Measurements from ENCODE around the gene DBP.

DBP gene

DNA sequence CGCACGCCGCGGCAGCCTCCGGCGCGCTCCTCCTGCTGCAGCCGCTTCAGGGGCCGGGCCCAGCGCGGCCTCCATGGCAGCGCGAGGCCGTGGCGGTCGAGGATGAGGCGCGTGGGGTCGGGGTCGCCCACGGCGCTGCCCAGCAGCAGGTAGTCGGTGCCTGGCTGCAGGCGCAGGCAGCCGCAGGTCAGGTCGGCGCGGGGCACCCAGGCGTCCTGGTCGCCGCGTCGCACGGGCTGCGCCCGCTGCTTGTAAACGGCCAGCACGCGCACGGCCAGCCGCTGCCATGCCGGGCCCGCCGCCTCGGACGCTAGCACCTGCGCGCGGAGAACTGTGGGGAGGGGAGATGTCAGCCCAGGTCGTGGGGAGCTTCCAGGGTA is 24.5 kb upstream of the DBP start:
- TF ChIP-seq, protein P1, sequence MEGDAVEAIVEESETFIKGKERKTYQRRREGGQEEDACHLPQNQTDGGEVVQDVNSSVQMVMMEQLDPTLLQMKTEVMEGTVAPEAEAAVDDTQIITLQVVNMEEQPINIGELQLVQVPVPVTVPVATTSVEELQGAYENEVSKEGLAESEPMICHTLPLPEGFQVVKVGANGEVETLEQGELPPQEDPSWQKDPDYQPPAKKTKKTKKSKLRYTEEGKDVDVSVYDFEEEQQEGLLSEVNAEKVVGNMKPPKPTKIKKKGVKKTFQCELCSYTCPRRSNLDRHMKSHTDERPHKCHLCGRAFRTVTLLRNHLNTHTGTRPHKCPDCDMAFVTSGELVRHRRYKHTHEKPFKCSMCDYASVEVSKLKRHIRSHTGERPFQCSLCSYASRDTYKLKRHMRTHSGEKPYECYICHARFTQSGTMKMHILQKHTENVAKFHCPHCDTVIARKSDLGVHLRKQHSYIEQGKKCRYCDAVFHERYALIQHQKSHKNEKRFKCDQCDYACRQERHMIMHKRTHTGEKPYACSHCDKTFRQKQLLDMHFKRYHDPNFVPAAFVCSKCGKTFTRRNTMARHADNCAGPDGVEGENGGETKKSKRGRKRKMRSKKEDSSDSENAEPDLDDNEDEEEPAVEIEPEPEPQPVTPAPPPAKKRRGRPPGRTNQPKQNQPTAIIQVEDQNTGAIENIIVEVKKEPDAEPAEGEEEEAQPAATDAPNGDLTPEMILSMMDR (IDR thresholded peaks at IDR 0.05): no peak

DNA sequence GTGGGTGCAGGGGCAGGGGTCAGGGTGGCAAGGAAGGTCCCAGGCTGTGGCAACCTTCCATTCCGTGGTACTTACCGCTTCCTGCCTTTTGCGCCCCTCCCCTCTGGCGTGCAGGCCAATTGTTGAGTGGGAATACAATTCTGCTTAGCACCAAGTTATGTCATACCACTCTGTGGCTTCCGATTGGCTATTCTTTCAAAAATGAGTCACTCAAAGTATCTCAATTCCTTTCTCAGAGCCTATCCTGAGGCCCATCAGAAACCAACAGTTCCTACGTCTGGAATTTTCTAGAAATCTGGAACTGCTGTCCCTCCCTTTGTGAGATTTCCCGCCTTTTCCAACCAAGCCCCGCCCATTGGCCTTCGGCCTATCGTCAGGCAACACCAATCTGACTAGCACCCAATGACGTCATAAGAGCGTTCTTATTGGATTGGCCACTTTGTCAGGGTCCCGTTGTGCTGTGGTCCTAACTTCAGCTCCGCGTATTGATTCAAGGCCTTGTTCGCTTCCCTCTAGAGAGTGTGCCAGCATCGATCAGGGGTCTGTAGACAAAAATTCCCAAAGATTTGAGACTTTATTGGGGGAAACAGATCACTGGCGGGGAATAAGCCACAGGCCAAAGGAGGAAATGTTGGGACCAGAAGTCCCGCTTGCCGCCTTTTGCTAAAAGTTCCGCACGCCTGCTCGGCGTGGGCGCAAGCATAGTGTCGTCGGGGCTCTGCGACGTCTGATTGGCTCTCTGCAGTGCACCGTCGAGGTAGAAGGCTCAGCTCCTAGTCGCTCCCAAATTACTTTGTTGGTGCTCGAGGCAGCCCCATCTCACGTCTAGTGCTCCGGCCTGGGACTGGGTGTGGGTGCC is 23.9 kb upstream of the DBP start:
- TF ChIP-seq, protein P1 (IDR thresholded peaks at IDR 0.05): no peak

DNA sequence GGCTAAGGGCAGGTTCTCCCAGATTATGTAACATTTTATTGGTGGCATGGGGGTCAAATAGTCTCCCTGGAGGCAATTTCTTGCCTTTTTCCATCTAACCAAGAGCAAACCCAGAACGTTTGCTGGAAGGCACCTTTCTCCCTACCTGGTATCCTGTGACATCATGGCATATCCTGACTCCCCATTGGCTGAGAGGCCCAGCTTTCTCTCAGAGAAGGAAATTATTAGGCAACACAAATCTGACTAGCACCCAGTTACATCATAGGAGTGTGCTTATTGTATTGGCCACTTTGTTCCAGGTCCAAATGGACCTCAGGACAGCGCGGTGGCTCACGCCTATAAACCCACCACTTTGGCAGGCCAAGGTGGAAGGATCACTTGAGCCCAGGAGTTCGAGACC is 22.6 kb upstream of the DBP start:
- TF ChIP-seq, protein P1 (IDR thresholded peaks at IDR 0.05): no peak

DNA sequence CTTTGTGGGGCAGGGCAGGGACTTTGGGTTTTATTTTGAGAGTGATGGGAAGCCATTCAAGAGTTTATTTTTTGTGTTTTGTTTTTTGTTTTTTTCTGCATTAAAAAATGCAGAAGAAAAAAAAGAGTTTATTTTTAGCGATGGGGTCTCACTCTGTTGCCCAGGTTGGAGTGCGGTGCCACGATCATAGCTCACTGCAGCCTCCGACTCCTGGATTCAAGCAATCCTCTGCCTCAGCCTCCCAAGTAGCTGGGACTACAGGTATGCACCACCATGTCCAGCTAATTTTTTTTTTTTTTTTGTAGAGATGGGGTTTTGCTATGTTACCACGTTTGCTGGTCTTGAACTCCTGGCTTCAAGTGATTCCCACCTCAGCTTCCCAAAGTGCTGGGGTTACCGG is 21.3 kb upstream of the DBP start:
- TF ChIP-seq, protein P1 (IDR thresholded peaks at IDR 0.05): no peak

DNA sequence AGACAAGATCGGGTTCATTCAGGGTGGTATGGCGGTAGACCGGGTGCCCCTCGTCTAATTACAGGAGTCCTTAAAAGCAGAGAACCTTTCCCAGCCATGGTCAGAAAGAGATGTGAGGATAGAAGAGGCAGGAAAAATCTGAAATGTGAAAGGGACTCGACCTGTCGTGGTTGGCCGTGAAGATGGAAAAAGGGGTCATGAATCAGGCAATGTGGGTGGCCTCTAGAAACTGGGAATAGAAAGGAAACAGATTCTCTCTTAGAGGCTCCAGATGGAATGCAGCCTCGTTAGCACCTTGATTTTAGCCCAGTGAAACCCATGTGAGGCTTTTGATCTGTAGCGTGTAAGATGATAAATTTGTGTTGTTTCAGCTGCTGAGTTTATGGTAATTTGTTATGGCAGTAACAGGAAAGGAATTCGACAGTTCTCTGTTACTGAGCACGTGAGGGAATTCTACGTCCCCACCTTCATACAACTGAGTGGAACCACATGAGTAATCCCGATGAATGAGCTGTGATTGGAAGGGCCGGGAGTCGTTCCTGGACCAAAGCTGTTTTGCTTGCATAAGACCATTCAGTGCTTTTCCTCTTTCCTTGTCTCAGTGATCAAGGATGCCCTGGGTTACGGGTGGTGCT is 19.8 kb upstream of the DBP start:
- TF ChIP-seq, protein P1 (IDR thresholded peaks at IDR 0.05): no peak

DNA sequence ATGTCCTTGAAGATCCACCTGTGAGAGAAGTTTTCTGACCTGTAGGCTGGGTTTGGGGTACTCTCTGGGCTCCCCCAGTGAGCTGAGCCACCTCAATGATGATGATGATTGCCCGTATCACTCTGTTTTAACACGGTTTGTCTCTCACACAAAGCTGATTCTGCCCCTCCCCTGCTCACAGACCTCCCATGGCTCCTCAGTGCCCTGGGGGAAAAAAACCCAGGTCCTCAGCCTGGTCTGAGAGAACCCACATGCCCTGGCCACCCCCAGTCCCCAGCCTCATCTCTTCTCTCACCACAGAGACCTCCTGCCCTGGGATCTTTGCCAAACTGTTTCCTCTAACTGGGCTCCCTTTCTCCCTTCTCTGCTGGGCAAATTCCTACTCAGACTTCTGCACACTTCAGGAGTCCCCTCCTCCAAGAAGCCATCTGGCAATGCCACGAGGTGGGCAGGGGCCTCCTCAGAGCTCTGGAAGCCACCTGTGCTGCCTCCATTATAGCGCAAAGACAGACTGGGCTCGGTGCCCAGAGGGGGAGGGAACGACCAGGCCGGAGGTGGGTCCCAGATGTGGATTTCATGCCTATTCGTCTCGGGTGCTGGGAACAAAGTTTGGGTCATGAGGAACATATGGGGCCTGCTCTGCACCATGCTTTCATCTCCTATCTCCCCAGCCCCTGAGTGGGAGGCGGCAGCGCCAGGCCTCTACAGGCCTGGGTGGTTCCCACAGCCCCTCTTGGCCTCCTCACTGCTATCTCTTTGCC is 17.3 kb upstream of the DBP start:
- TF ChIP-seq, protein P1 (IDR thresholded peaks at IDR 0.05): no peak

DNA sequence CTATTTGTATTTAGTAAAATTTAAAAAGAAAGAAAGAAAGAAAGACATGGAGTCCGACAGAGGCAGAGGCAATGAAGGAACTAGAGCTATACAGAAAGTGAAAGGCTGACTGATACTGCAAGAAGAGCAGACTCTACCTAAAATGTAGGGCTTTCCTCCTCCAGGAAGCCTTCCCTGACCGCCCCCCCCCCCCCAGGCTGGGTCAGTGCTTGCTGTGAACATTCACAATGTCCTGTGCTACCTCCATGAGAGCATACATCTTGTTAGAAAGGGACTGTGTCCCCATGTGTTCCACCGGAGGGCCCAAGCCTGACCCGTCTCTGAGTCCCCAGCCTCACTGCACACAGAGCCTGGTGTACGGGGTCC is 14.5 kb upstream of the DBP start:
- TF ChIP-seq, protein P1 (IDR thresholded peaks at IDR 0.05): no peak

All from LNCAP (cell line).